H1 (cell line): ENCODE results near the gene RNF41. TPM values are rescaled to one million over a fixed set of nuclear protein-coding genes. Genes with fewer than 3 reads are reported as not detected.

Source experiments
- CTCF ChIA-PET: fragments of 300-600 bp; sonication (Branson Sonifier 250); formaldehyde crosslinking; loops from one replicate; lab custom pipeline; 2021; ENCODE audit not compliant: partially characterized antibody; lab: Charles Lee
- POLR2A ChIA-PET: fragments of 300-600 bp; sonication (Branson Sonifier 250); formaldehyde crosslinking; loops from one replicate; lab custom pipeline; 2021; ENCODE audit warnings: inconsistent platforms; ENCODE audit not compliant: partially characterized antibody; lab: Charles Lee
- DNase-seq, 2 experiments: peaks; one replicate each; pipeline versions ENCODE4 v3.0.0 to v3.0.0-alpha.2; 2010 to 2022; ENCODE audit warnings: low spot score in 2 of 2, low read depth in 1 of 2, mixed read lengths in 1 of 2
- FAIRE-seq: peaks from 2 replicates; lab custom pipeline; 2011; peaks lifted over from hg19 to GRCh38; lab: Jason Lieb, UNC
- H2AFZ ChIP-seq: 2 replicates; pipeline ENCODE4 v1.8.1; 2012; ENCODE audit warnings: low read length, inconsistent platforms
- H2AK5ac ChIP-seq: 2 replicates; pipeline ENCODE4 v1.6.1; 2013; ENCODE audit warnings: low read depth, low read length
- H2BK120ac ChIP-seq: replicated peaks from 2 replicates; pipeline ENCODE3; 2013; ENCODE audit warnings: low read depth, low read length, inconsistent platforms
- H2BK12ac ChIP-seq: 2 replicates; pipeline ENCODE4 v1.6.1; 2013; ENCODE audit warnings: low read depth, low read length
- H2BK15ac ChIP-seq: 2 replicates; pipeline ENCODE4 v1.6.1; 2013; ENCODE audit warnings: low read length
- H2BK20ac ChIP-seq: 2 replicates; pipeline ENCODE4 v1.6.1; 2013; ENCODE audit warnings: low read length
- H2BK5ac ChIP-seq: 2 replicates; pipeline ENCODE4 v1.6.1; 2013; ENCODE audit warnings: low read depth, low read length
- H3K14ac ChIP-seq: 2 replicates; pipeline ENCODE4 v1.6.1; 2013; ENCODE audit warnings: inconsistent platforms; ENCODE audit not compliant: insufficient read length
- H3K18ac ChIP-seq: 2 replicates; pipeline ENCODE4 v1.6.1; 2013; ENCODE audit warnings: low read length; ENCODE audit errors: extremely low read depth
- H3K23ac ChIP-seq: 2 replicates; pipeline ENCODE4 v1.6.1; 2013; ENCODE audit warnings: inconsistent platforms; ENCODE audit not compliant: insufficient read length
- H3K23me2 ChIP-seq: 2 replicates; pipeline ENCODE4 v1.6.1; 2013; ENCODE audit warnings: low read depth, low read length
- H3K27ac ChIP-seq: 2 replicates; pipeline ENCODE4 v1.6.1; 2011; ENCODE audit warnings: low read depth, low read length, inconsistent platforms
- H3K27me3 ChIP-seq, 4 experiments: replicated peaks in 1 of 4; 1 replicate in 1 of 4; 2 replicates in 3 of 4; pipeline versions ENCODE4 v1.6.1 to v1.8.1; 2011 to 2013; ENCODE audit warnings: low read length in 3 of 4, mild to moderate bottlenecking in 3 of 4, inconsistent platforms in 2 of 4, mixed read lengths in 2 of 4, moderate library complexity in 1 of 4; ENCODE audit not compliant: control insufficient read depth in 3 of 4, insufficient read depth in 3 of 4; ENCODE audit errors: extremely low read depth in 1 of 4
- H3K36me3 ChIP-seq, 4 experiments: 2 replicates each; pipeline versions ENCODE4 v1.6.1 to v1.8.1; 2011 to 2013; ENCODE audit warnings: mild to moderate bottlenecking in 4 of 4, low read length in 3 of 4, moderate library complexity in 2 of 4, control low read depth in 1 of 4, inconsistent platforms in 1 of 4; ENCODE audit not compliant: insufficient read depth in 4 of 4, control insufficient read depth in 2 of 4
- H3K4ac ChIP-seq: replicated peaks from 2 replicates; pipeline ENCODE3; 2013; ENCODE audit warnings: low read length, low read depth, mixed read lengths, inconsistent platforms; ENCODE audit not compliant: insufficient read length
- H3K4me1 ChIP-seq, 4 experiments: replicated peaks in 1 of 4; 1 replicate in 1 of 4; 2 replicates in 3 of 4; pipeline versions ENCODE4 v1.6.1 to v1.8.1; 2011 to 2013; ENCODE audit warnings: low read length in 3 of 4, inconsistent platforms in 2 of 4, mixed read lengths in 1 of 4; ENCODE audit not compliant: insufficient read depth in 4 of 4, control insufficient read depth in 3 of 4
- H3K4me2 ChIP-seq, 2 experiments: 2 replicates each; pipeline versions ENCODE4 v1.6.1 to v1.8.1; 2011 to 2013; ENCODE audit warnings: low read depth in 2 of 2, low read length in 2 of 2, control low read depth in 1 of 2, inconsistent platforms in 1 of 2, mild to moderate bottlenecking in 1 of 2; ENCODE audit not compliant: insufficient read depth in 1 of 2
- H3K4me3 ChIP-seq, 4 experiments: fragments of 200-600, 300-600 bp in 1 of 4; sonication (generic), shearing (Covaris generic), sonication (Bioruptor Twin) in 1 of 4; 2 replicates each; pipeline versions ENCODE4 v1.5.1 to v1.8.1; 2011 to 2016; ENCODE audit warnings: low read length in 4 of 4, low read depth in 3 of 4, control low read depth in 2 of 4, inconsistent platforms in 2 of 4, mild to moderate bottlenecking in 2 of 4, mixed read lengths in 1 of 4, moderate library complexity in 1 of 4; ENCODE audit not compliant: insufficient read depth in 2 of 4; ENCODE audit errors: extremely low read depth in 1 of 4
- H3K56ac ChIP-seq: replicated peaks from 2 replicates; pipeline ENCODE3; 2013; ENCODE audit warnings: low read depth, mild to moderate bottlenecking, mixed read lengths, low read length, inconsistent platforms; ENCODE audit not compliant: insufficient read length
- H3K79me1 ChIP-seq: 2 replicates; pipeline ENCODE4 v1.6.1; 2013; ENCODE audit warnings: low read depth, low read length, control low read depth
- H3K79me2 ChIP-seq, 2 experiments: 2 replicates each; pipeline versions ENCODE4 v1.6.1 to v1.8.1; 2012 to 2013; ENCODE audit warnings: low read length in 2 of 2, mild to moderate bottlenecking in 2 of 2, inconsistent platforms in 1 of 2; ENCODE audit not compliant: insufficient read depth in 2 of 2, control insufficient read depth in 1 of 2
- H3K9ac ChIP-seq, 4 experiments: replicated peaks in 1 of 4; 1 replicate in 1 of 4; 2 replicates in 3 of 4; pipeline versions ENCODE4 v1.6.1 to v1.8.1; 2011 to 2013; ENCODE audit warnings: low read depth in 3 of 4, low read length in 3 of 4, control low read depth in 2 of 4, mild to moderate bottlenecking in 2 of 4, moderate library complexity in 2 of 4, inconsistent platforms in 1 of 4; ENCODE audit errors: extremely low read depth in 1 of 4
- H3K9me3 ChIP-seq, 2 experiments: 2 replicates each; pipeline versions ENCODE4 v1.6.1 to v1.8.1; 2012 to 2013; ENCODE audit warnings: mild to moderate bottlenecking in 2 of 2, moderate library complexity in 2 of 2, control low read depth in 1 of 2, inconsistent platforms in 1 of 2, low read depth in 1 of 2, low read length in 1 of 2, mixed read lengths in 1 of 2; ENCODE audit not compliant: insufficient read depth in 2 of 2
- H4K20me1 ChIP-seq, 2 experiments: replicated peaks in 1 of 2; 2 replicates each; pipeline versions ENCODE3 to v1.8.1; 2011 to 2013; ENCODE audit warnings: inconsistent platforms in 2 of 2, low read length in 2 of 2, mild to moderate bottlenecking in 1 of 2; ENCODE audit not compliant: insufficient read depth in 2 of 2, control insufficient read depth in 1 of 2
- H4K5ac ChIP-seq: 2 replicates; pipeline ENCODE4 v1.6.1; 2013; ENCODE audit warnings: low read length, low read depth, mixed read lengths, inconsistent platforms; ENCODE audit not compliant: insufficient read length
- H4K8ac ChIP-seq: 2 replicates; pipeline ENCODE4 v1.8.0; 2013; ENCODE audit warnings: mild to moderate bottlenecking, moderate library complexity, low read length, inconsistent platforms; ENCODE audit not compliant: insufficient read depth; ENCODE audit errors: extremely low read depth
- H4K91ac ChIP-seq: replicated peaks from 2 replicates; pipeline ENCODE3; 2013; ENCODE audit warnings: low read length, mixed read lengths, inconsistent platforms; ENCODE audit not compliant: insufficient read length
- E2F6 ChIP-seq: IDR thresholded peaks from 2 replicates; pipeline ENCODE4 v1.6.1; 2012; ENCODE audit warnings: inconsistent platforms
- NRF1 ChIP-seq: IDR thresholded peaks from 2 replicates; pipeline ENCODE4 v1.6.1; 2011; ENCODE audit warnings: mild to moderate bottlenecking, low read depth, low read length, improper control_type of control experiment
- WGBS, 2 experiments: shearing (Covaris generic) in 1 of 2; methylation state at CpG; one replicate each; pipeline versions ENCODE4 v1.1.6 to v1.1.7; 2013 to 2015; ENCODE audit warnings: low lambda C conversion rate in 2 of 2, mixed read lengths in 2 of 2, inconsistent platforms in 1 of 2, low coverage in 1 of 2, missing lambda C conversion rate in 1 of 2; ENCODE audit not compliant: insufficient replicate concordance in 2 of 2, insufficient coverage in 1 of 2, insufficient read length in 1 of 2; ENCODE audit errors: extremely low coverage in 1 of 2, missing lambda C conversion rate in 1 of 2; 5-methylcytosine and 5-hydroxymethylcytosine counted together
- polyA plus RNA-seq, 7 experiments: library from polyadenylated mRNA; depleted of rRNA in 3 of 7; stranded (reverse) in 5 of 7; unstranded in 2 of 7; fragments of >200 nt in 5 of 7; fragments of 200-250 nt in 2 of 7; gene quantifications; 1 replicate in 5 of 7; 2 replicates in 1 of 7; 4 replicates in 1 of 7; pipeline versions ENCODE4 v1.2.1 to v1.2.3, GENCODE V29; 2011 to 2013; ENCODE audit warnings: missing spikeins in 2 of 7, mixed read lengths in 2 of 7
- total RNA-seq: library from RNA; stranded (reverse); fragmentation: NEBNext Ultra II Directional; extraction: Animal tissue kit (Norgen Biotek cat#: 25700); gene quantifications from 2 replicates; pipeline ENCODE4 v1.2.1, GENCODE V29; 2021

The RNF41 gene
- total and polyA plus RNA-seq, 2 of the 8 experiments (the other 6 are each of a cell fraction or from before 2014, with no cell fraction given): 55.5 to 98.6 TPM

DNA sequence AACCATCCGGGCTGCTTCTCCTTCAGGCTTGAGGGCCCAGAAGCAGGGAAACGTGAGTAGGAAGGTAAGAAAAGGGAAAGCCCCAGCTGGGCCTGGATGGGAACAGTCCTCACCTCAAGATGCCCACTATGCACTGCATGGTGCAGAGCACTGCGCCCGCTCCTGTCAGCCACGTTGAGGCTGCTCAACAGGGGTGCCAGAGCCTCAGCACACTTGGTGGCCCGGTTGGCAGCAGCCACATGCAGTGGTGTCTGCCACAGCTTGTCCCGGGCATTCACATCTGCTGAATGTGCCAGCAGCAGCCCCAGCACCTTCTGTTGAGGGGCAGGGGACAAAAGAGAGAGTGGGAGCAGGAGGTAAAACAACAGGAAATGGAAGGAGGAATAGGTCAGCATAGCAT, 33.9 kb upstream of the RNF41 start:
- Histone ChIP-seq H3K79me1 (peaks cover 7% of the 10 kb centered on the region), H3K79me2 (peaks cover 0 to 8% of the 10 kb centered on the region in 2 experiments; a peak in 1 of 4 replicates), H3K23ac (no peak overlapping the region), H4K91ac (no peak overlapping the region), H3K23me2 (peaks cover 11% of the 10 kb centered on the region; the same call in 1 of the 2 replicates), H4K20me1 (peaks cover 5 to 9% of the 10 kb centered on the region in 2 experiments), H2BK20ac (no peak overlapping the region), H2BK5ac (no peak overlapping the region), H3K9me3 (no peaks in the 10 kb centered on the region), H3K14ac (no peak overlapping the region), H3K56ac (no peak overlapping the region), H3K27me3 (no peaks in the 10 kb centered on the region), H3K9ac (no peak overlapping the region), H3K18ac (no peak overlapping the region), H2AK5ac (no peak overlapping the region), H2AFZ (no peak overlapping the region), H3K27ac (no peak overlapping the region), H3K36me3 (peaks cover 28 to 50% (median 35%) of the 10 kb centered on the region in 4 experiments), H4K5ac (no peak overlapping the region), H3K4me1 (peaks cover 8 to 17% (median 13%) of the 10 kb centered on the region in 4 experiments), H3K4ac (no peak overlapping the region), H2BK12ac (no peak overlapping the region), H2BK15ac (no peak overlapping the region), H4K8ac (no peak overlapping the region), H3K4me3 (no peak overlapping the region), H3K4me2 (peak overlapping the region in 1 of 2 experiments; percentile 83; a peak in 1 of 4 replicates), H2BK120ac (no peak overlapping the region)
- FAIRE-seq: no peak
- 89% methylated on average over 7 of the region's 7 CpGs; no CpG with 5 or more reads in 1 of the 2 experiments for WGBS, 2 experiments
- CTCF ChIA-PET: interaction anchor here (0.6 to 6.4 kb wide), 12 partner anchors 9 to 167 kb away, joined by 3 to 47 read pairs (median 8); partner anchors contain the start of genes COQ10A, SMARCC2 and ZC3H10
- TF ChIP-seq E2F6: no peak
- no peak for TF ChIP-seq NRF1
- POLR2A ChIA-PET: interaction anchor here (1.2 to 3.8 kb wide), 10 partner anchors 9 to 138 kb away, joined by 3 to 41 read pairs (median 8); partner anchors contain the start of genes RNF41 and ZC3H10
- no peak for DNase-seq
